ENCODE data around the gene ANTXRL. TPM values are rescaled to one million over a fixed set of nuclear protein-coding genes. Genes with fewer than 3 reads are reported as not detected.
"Not testable (repeated sequence)": the region's sequence is repeated elsewhere in the genome, so short reads cannot be mapped to it uniquely, and the experiment has no call there.

The ANTXRL gene
- total RNA-seq, 2 experiments from 2014 or later = not detected

DNA sequence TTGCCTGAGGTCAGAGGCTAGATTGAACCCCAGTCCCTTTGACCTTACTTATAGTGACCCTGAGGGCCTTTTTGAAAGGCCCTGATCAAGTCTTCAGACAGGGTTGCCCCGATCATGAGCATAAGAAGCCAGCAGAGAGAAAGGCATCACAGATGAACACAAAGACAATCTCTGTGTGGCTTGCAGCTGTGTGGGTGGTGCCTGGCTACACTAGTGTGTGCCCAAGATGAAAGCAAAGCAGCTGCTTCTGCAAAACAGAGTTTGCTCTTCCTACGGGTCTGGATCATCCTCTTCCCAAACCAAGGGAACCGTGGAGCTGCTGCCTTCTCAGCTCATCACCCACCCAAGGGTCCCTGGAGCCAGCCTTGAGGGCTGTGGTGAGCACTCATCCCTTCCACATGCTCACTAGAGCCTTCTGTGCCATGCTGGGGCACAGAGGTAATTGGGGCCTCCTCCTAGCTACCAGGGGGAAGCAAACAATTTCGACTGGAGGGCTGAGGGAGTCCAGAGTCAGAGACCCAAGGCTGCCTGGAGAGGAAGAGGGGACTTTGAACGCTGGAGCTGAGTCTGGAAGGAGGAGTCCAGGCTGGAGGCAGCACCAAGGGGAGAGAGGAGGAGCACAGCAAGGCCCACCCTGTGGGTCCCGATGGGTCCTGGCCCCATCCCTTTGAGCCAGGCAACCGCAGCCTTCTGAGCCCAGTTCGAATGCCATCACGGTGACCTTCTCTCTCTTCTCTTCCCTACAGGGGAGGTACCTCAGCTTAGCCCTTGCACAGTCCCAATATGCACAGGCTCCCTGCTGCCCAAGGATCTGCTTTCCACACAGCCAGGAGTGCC lies 42.3 kb downstream of the ANTXRL start:
- no peak for ATAC-seq
- Mint-ChIP-seq H3K9me3 (no peaks in the 10 kb centered on the region), H3K4me3 (no peak overlapping the region), H3K4me1 (ENCODE audit: low read depth) (no peaks in the 10 kb centered on the region), H3K27ac (no peak overlapping the region), H3K27me3 (no peaks in the 10 kb centered on the region), H3K36me3 (ENCODE audit: low read depth) (no peaks in the 10 kb centered on the region)
- DNase-seq = no peak
- intact Hi-C loops (cut with micrococcal nuclease) = no loop called here
- POLR2A ChIA-PET = no interaction called here
- CTCF ChIA-PET = no interaction called here
- TF ChIP-seq, protein P1, sequence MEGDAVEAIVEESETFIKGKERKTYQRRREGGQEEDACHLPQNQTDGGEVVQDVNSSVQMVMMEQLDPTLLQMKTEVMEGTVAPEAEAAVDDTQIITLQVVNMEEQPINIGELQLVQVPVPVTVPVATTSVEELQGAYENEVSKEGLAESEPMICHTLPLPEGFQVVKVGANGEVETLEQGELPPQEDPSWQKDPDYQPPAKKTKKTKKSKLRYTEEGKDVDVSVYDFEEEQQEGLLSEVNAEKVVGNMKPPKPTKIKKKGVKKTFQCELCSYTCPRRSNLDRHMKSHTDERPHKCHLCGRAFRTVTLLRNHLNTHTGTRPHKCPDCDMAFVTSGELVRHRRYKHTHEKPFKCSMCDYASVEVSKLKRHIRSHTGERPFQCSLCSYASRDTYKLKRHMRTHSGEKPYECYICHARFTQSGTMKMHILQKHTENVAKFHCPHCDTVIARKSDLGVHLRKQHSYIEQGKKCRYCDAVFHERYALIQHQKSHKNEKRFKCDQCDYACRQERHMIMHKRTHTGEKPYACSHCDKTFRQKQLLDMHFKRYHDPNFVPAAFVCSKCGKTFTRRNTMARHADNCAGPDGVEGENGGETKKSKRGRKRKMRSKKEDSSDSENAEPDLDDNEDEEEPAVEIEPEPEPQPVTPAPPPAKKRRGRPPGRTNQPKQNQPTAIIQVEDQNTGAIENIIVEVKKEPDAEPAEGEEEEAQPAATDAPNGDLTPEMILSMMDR (IDR thresholded peaks at IDR 0.05) = no peak

DNA sequence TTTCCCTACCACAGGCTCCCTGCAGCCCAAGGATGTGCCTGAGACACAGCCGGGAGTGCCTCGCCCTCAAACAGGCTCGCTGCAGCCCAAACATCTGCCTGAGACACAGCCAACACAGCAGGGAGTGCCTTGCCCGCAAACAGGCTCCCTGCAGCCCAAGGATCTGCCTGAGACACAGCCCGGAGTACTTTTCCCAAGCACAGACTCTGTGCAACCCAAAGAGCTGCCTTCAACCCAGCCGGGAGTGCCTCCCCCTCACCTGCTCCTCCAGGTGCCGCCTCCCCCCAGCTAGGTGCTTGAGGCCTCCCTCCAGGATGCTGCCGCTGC lies 42.9 kb downstream of the ANTXRL start:
- ATAC-seq = no peak
- Mint-ChIP-seq H3K27me3 (no peaks in the 10 kb centered on the region), H3K4me3 (no peak overlapping the region), H3K9me3 (no peaks in the 10 kb centered on the region), H3K27ac (no peak overlapping the region), H3K36me3 (ENCODE audit: low read depth) (no peaks in the 10 kb centered on the region), H3K4me1 (ENCODE audit: low read depth) (no peaks in the 10 kb centered on the region)
- ChIA-PET POLR2A (no interaction called here), CTCF (no interaction called here)
- intact Hi-C loops (cut with micrococcal nuclease) = no loop called here
- no peak for DNase-seq
- TF ChIP-seq, protein P1 (IDR thresholded peaks at IDR 0.05) = no peak

DNA sequence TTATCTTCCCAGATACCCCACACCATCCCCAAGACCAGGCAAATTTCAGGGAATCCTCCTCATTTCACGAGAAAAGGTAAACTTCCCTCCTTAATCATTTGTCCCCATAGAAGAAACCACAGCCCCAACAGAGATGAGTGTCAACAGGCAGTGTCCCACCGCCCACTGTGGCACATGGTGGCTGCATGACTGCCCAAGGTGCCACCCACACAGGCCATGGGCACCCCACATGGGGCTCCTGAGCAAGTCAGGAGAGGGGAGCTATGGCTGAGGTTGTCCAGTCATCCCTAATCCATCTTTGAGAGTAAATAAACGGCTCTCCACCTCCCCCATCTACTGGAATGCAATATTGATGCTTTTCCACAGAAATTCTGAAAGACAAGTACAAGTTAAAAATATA lies 44.1 kb downstream of the ANTXRL start:
- Mint-ChIP-seq H3K4me3 (no peak overlapping the region), H3K36me3 (ENCODE audit: low read depth) (no peaks in the 10 kb centered on the region), H3K9me3 (no peaks in the 10 kb centered on the region), H3K27ac (no peak overlapping the region), H3K4me1 (ENCODE audit: low read depth) (no peaks in the 10 kb centered on the region), H3K27me3 (no peaks in the 10 kb centered on the region)
- ChIA-PET CTCF (interaction anchor here (1.3 kb wide), 1 partner anchor 100 kb away, joined by 4 read pairs; no protein-coding TSS in a partner anchor), POLR2A (no interaction called here)
- no peak for ATAC-seq
- TF ChIP-seq, protein P1 (IDR thresholded peaks at IDR 0.05) = no peak
- DNase-seq = no peak
- intact Hi-C loops (cut with micrococcal nuclease) = no loop called here

DNA sequence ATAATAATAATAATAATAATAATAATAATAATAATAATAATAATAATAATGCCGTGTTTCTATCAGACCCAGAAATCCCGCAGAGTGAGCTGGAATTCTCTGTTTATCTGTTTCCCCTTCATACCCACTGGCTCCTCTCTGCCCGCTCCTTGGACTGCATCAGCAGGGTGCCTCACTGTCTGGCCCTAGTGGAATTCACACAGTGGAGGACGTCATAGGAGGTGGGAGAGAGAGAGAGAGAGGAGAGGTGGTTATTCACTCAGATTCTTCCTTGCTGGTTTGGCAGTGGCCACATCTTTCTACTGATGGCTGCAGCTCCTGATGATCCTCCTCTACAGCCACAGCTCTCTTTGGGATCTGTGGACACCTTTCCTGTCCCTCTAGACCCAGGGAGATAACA lies 78.7 kb downstream of the ANTXRL start:
- ATAC-seq; POLR2A ChIA-PET; H3K36me3 Mint-ChIP-seq (ENCODE audit: low read depth); intact Hi-C loops (cut with micrococcal nuclease); H3K4me1 Mint-ChIP-seq (ENCODE audit: low read depth); H3K27me3 Mint-ChIP-seq; CTCF ChIA-PET; H3K9me3 Mint-ChIP-seq; H3K27ac Mint-ChIP-seq; DNase-seq; H3K4me3 Mint-ChIP-seq: not testable (repeated sequence)

DNA sequence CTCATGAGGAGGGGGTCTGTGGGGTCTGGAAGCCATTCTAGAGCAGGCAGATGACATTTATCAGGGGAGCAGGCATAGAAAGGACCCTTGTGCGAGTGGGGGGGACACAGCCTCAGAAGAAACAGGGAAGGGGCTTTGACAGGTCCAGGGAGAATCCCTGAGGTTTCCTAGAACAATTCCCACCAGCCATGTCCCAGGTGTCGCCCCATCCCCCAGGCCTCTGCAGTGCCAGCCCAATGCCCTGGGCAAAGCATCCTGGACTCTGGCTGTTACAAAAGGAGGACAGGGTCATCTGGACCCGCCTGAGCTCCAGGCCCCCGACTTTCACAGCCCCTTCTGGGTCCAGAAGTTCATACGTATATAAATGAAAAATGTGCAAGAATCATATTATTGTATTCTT lies 80.4 kb downstream of the ANTXRL start:
- H3K27me3 Mint-ChIP-seq; POLR2A ChIA-PET; ATAC-seq; H3K27ac Mint-ChIP-seq; H3K36me3 Mint-ChIP-seq (ENCODE audit: low read depth); intact Hi-C loops (cut with micrococcal nuclease); H3K9me3 Mint-ChIP-seq; DNase-seq; H3K4me3 Mint-ChIP-seq; H3K4me1 Mint-ChIP-seq (ENCODE audit: low read depth); CTCF ChIA-PET: not testable (repeated sequence)

DNA sequence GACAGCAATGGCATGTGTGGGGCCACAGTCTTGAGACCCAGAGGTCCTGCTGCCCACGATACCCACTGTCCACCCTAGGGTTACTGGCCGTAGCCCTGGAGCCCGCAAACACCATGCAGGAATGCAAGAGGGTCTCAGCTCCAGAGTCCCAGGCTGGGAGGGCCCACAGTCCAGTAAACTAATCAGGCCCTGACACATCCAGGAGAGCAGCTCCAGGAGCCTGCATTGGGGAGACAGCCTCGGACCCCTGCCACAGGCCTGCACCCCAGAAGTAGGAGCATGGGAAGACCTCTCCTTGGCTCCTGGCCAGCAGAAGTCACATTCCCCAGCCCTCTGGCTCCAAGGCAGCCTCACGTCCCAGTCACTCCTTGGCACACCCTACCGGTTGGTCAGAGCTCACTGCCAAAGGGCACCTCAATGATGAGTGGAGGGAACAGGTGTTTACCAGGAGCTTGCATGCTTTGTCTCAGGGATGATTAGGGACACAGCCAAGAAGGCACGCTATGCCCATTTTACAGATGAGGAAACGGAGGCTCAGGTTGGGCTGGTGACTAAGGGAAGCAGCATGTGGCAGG lies 81.0 kb downstream of the ANTXRL start:
- POLR2A ChIA-PET; intact Hi-C loops (cut with micrococcal nuclease); H3K4me1 Mint-ChIP-seq (ENCODE audit: low read depth); H3K4me3 Mint-ChIP-seq; ATAC-seq; H3K27me3 Mint-ChIP-seq; H3K9me3 Mint-ChIP-seq; H3K27ac Mint-ChIP-seq; H3K36me3 Mint-ChIP-seq (ENCODE audit: low read depth); DNase-seq; CTCF ChIA-PET: not testable (repeated sequence)

DNA sequence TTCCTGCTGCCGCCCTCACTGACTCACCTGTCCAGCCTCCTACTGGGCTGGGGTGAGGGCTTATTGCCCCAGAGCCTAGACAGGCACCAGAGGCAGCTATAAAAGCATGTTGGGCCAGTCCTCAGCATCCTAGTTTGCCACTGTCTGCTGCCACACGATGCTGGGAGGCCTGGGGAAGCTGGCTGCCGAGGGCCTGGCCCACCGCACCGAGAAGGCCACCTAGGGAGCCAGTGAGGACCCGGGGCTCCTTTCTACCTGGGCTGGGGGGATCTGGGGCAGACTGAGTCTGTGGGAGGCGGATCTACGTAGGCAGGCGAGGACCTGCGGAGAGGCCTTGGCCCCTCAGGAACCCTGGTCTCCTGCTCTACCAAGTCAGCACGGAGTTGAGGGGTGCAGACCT lies 82.2 kb downstream of the ANTXRL start:
- H3K4me1 Mint-ChIP-seq (ENCODE audit: low read depth); H3K36me3 Mint-ChIP-seq (ENCODE audit: low read depth); POLR2A ChIA-PET; ATAC-seq; CTCF ChIA-PET; DNase-seq; H3K9me3 Mint-ChIP-seq; H3K27me3 Mint-ChIP-seq; intact Hi-C loops (cut with micrococcal nuclease); H3K27ac Mint-ChIP-seq; H3K4me3 Mint-ChIP-seq: not testable (repeated sequence)

DNA sequence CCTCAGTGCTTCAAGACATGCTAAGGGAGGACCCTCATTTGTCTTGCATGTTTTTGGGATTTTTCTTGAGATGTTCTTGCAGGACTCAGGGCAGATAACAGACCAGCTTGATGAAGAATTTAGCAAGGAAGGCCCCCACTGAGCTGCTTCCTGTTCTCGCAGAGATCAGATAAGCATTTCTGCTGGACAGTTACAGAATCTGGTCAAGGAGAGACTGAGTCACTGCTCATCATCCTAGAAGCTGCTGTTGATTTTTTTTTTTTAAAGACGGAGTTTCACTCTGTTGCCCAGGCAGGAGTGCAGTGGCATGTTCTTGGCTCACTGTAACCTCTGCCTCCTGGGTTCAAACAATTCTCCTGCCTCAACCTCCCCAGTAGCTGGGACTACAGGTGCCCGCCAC lies 87.6 kb downstream of the ANTXRL start:
- POLR2A ChIA-PET = not testable (repeated sequence)

DNA sequence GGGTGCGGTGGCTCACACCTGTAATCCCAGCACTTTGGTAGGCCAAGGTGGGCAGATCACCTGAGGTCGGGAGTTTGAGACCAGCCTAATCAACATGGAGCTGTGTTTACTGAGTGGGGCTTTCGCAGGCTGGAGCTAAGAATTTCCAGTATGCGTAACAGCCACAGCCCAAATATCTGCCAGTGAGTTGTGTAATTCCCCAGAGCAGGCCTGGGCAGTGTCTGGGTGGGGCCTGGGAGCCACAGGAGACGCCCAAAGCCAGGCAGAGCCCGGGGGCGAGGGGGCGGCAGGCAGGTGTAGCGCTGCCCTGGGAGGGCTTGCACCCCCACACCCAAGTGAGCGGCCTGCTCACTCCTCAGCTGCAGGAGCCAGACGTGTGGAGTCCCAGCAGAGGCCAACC lies 88.6 kb downstream of the ANTXRL start, which contains the start of gene ANXA8L1:
ANXA8L1 (plus strand) TSS at position 371 of the 400 bp plus-strand sequence. CDS start 76 bp downstream, outside the sequence.
- DNase-seq; H3K9me3 Mint-ChIP-seq; H3K4me3 Mint-ChIP-seq; H3K27ac Mint-ChIP-seq; H3K27me3 Mint-ChIP-seq; CTCF ChIA-PET; ATAC-seq; H3K36me3 Mint-ChIP-seq (ENCODE audit: low read depth); POLR2A ChIA-PET; H3K4me1 Mint-ChIP-seq (ENCODE audit: low read depth); intact Hi-C loops (cut with micrococcal nuclease): not testable (repeated sequence)

More for the DNA sequence above, 87.6 kb downstream of the ANTXRL start:
- H3K9me3 Mint-ChIP-seq; H3K27ac Mint-ChIP-seq; DNase-seq; H3K4me3 Mint-ChIP-seq; CTCF ChIA-PET; H3K36me3 Mint-ChIP-seq (ENCODE audit: low read depth); H3K4me1 Mint-ChIP-seq (ENCODE audit: low read depth); H3K27me3 Mint-ChIP-seq; ATAC-seq; intact Hi-C loops (cut with micrococcal nuclease): not testable (repeated sequence)

Data from activated CD8-positive, alpha-beta T cell treated with anti-CD3 and anti-CD28 coated beads for 36 hours (primary cell).